GM21381 (cell line): ENCODE measurements around the gene POLR3K.
"Not testable (repeated sequence)": the region's sequence is repeated elsewhere in the genome, so short reads cannot be mapped to it uniquely, and the experiment has no call there.

ENCODE experiments used
- ATAC-seq: cut with Tn5 transposase; IDR thresholded peaks from one replicate; pipeline ENCODE4 v1.9.1; 2021; ENCODE audit warnings: mild to moderate bottlenecking, moderate library complexity; ENCODE audit not compliant: unreplicated experiment

POLR3K gene

DNA sequence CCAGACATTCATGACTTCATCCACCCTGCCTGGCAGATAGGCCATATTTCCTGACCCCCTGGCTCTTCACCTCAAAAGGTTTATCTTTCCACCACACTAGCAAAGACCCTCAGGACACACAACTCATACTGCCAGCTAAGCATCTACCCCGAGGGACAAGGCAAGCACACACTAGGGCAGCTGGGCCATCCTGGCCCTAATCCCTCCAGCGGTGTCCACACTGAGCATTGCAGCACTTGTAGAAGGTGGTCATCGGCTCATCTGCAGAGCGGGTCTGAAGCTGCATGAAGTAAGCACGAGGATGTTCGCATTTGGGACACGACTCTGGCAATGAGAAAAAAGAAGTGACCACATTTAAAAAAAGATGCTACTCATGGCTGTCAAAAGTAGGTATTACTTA is 6.2 kb downstream of the POLR3K start:
- no peak for ATAC-seq

DNA sequence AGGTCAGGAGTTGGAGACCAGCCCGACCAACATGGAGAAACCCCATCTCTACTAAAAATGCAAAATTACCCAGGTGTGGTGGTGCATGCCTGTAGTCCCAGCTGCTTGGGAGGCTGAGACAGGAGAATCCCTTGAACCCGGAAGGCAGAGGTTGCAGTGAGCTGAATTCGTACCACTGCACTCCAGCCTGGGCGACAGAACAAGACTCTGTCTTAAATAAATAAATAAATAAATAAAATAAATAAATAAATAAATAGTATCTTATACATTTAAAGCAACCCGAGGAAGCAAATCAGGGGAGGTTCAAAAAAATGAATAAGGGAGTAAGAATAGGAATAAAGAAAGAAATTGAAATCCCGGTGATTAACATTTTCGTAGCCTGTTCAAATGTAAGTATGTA is 6.9 kb downstream of the POLR3K start:
- not testable (repeated sequence) for ATAC-seq

DNA sequence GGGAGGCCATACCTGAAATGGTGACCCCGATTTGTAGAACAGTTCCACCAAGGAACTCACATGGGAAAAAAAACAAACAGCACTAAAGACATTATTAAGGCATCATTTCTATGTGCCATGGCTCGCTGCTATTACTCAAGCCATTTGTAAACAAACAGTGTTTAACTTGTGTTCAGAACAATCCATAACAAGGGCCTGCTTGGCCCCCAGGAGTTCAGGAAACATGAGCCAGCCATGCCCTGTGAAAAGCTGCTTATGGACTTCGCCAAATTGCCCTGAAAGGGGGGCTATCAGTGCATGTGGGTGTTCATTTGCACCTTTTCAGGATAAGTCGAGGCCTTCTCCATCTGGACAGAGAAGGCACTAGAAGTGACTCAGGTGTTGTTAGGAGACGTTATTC is 8.0 kb downstream of the POLR3K start:
- ATAC-seq, result no peak

DNA sequence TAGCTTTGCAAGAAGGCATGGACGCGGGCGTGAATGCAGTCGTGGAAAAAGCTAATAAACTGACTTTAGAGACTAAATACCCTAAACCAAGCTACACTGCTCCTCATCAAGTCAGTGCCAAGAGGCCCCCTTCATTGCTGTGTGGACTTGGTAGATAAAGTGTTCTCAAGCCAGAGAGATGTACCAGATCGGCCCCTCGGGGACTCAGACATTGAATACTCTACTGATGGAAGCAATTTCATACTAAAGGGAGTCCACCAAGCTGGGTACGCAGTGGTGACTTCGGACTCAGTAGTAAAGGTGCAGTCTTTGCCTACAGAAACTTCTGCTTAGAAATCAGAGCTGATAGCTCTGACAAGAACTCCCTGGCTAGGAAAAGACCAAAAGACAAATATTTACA is 8.8 kb downstream of the POLR3K start:
- ATAC-seq, result no peak

DNA sequence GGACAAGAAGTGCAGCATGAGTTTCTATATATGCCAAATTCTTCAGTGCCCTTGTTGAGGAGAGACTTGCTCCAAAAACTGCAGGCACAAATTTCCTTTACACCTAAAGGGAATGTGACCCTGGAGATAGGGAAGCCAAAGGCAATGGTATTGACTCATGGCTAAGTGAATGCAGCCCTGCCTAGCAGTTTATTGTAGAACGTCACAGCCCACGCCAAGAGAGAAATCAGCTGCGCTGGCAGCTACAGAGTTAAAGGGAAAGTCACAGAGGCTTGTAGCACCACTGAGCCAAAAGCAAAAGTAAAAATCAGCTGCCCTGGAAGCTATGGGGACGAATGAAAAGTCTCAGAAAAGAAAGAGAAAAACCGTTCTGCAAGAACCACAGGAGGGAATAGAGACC is 10.1 kb downstream of the POLR3K start:
- ATAC-seq, result no peak

DNA sequence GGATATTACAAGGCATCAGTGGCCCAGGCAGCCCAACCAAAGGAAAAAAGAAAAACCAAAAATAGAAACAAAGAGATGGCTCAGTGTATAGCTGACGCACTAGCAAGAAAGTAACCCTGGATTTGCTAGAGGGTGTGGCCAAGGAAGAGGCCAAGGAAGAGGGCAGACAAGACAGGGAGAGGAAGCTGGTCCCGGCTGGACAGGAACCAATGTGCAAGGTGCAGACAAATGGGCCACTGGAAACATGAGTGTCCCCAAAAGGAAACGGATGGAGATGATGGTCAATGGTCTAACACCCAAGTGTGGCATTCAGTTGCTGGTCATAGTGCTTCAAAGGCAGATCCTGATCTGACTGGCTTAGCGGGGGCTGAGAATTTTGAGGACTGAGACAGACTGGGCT is 10.7 kb downstream of the POLR3K start:
- no peak for ATAC-seq

DNA sequence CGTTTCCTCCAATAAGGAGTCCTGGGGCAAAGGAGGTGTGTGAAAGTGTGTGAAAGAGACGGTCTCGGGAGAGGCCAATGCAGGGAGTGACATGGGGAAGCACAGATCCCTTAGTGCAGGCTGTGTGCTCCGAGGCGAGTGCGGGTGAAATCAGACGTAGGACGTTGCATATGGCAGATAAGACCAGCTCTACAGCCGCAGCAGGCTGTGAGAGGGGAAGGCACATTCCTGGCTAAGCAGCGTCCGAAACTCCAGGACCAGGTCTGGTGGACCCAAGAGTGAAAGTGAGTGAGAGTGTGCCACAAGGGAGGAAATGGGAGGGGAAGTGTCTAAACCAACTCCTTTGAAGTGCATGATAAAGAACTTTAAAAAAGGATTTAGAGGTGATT is 11.3 kb downstream of the POLR3K start:
- ATAC-seq, result no peak

DNA sequence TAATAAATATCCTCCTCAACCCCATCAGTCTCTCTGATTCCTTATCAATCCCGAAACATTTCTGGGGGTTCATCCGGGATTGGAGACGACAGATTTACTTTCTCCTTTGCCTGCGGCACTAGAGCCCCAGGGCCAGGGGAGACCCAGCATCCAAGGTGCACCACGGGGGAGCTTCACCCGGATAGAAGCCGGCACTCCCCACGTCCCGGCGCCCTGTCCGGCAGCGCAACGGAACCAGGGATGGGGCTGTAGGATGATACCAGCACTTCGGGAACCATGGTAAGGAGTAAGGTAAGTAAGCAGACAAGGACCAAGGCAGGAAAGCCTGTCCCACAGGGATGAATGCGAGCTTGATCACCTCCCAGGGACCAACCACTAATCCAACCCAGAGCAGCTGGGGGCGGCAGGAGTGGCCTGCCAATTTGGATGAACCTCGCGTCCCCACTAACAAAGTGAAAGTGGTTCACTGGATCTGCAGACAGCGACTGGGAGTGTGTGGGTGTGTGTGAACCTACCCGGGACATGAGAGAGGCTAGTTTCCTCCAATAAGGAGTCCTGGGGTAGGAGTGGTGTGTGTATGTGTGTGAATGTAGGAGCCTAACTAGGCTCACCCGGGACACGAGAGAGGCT is 11.9 kb downstream of the POLR3K start:
- ATAC-seq, result no peak

DNA sequence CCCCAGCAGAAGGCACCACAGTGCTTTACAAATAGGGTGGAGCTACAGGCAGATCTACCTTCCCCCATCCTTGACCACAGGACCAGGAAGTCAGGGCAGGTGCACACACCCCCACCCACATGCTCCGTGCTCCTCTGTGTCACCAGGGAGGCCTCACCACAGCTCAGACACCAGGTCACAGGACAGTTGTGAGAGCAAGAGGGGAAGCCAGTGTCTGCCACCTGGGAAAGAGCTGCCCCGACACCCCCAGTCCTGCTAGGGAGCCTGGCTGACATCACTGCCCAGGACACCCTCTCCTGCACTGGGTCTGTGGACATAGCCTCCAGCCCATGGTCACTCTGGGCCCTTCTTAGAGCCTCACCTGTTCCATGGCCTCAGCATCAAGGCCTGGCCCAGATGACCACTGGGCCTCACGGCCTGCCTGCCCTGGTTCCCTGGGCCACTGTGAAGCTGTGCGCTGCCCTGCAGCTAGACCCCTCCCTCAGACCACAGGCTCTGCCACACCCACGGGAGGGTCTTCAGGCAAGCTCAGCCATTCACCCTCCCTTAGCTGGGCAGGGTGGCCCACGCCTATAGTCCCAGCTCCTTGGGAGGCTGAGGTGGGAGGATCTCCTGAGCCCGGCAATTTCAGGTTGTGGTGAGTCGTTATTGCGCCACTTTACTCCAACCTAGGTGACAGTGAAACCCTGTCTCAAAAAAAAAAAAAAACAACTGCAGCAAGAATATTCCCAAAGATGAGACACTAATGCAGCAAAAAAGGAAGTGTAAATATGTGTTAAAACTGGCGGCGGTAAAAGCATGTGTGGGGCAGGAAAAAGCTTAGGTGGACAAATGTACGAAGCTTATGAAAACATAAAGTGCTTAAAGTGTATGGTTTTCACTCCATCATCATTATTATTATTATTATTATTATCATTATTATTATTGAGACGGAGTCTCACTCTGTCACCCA is 14.2 kb downstream of the POLR3K start:
- ATAC-seq, result peak; percentile 68

DNA sequence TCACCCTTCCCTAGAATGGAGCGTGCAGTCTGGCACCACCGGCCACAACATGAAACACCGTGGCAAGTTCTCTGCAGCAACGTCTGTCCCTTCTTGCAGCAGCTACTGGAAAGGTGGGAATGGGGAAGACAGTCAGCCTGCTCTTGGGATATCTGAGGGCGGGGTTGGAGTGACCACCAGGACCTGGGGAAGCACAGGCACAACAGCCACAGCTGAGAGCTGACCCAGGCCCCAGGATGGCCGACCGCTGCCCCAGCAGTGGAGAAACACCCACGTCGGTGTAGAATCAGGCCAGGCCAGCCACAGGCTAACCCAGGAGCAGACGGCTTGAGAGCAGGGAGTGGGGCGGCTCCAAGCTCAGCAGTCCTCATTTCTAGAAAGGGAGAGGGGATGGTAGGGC is 15.2 kb downstream of the POLR3K start:
- not testable (repeated sequence) for ATAC-seq

DNA sequence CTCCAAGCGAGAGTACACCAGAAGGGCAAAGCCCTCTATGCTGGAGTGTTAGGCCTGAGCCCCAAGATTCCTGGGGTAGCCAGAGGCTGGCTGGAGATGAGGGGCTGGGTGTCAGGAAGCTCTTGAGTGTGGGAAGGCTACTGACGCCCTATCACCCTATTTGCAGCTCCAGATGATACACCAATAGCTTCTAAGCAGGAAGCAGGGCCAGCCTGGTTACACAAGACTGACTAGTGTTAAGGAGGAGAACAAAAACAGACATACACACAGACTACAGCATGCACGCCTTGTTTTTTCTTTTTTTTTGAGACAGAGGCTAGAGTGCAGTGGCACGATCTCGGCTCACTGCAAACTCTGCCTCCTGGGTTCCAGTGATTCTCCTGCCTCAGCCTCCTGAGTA is 15.9 kb downstream of the POLR3K start:
- no peak for ATAC-seq

DNA sequence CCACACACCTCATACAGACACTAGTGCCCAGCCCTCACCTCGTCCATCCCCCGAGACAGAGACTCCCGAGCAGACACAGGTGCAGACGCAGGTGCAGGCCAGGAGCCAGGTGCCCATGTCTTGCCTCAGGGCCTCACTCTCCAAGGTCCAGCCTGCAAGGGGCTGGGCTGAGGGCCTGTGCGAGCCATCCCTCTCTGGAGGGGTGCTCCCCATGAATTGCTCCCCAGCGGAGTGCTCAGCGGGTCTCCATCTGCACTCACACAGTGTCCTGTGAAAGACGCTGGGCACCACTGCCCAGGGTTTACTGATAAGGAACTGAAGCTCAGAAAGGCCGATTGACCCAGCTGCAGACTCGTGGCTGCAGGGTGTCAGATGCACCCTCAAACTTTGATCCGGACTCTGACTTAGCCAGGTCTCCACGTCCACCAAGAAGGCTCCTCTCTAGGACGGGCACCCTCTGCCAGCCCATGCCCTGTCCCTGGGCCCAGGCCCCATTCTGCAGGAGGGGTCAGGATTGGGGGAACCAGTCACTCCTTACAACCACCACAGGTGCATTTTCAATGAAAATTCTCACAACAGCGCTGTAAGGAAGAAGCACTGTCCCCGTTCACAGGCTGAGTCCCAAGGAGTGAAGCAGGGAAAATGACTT is 16.9 kb downstream of the POLR3K start:
- ATAC-seq, result no peak

DNA sequence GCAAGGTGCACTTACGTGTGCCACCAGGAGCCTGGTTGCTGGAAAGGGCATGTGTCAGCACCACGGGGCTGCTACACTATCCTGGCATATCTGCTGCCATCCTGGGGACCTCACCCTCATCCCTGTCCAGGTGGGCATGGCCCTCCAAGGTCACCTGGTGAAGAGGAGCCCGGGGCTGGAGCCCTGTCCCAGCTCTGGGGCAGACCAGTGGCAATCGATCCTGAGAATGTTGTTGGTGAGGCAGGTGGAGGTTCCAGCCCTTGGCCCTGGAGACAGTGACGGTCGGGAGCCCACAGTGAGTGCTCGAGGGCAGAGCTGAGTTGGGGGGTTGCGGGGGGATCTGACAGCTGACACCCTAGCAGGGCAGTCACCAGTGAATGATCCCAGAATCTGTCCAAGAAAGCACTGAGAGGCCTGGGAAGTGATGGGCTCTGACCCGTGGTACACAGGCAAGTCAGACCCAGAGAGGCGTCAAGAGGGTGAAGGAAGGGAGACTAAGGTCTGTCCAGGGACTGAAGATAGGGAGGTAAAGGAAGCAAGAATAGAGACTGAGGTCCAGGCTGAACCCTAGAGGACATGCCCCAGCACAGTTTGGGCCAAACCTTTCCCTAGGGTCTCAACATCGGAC is 17.6 kb downstream of the POLR3K start:
- no peak for ATAC-seq

DNA sequence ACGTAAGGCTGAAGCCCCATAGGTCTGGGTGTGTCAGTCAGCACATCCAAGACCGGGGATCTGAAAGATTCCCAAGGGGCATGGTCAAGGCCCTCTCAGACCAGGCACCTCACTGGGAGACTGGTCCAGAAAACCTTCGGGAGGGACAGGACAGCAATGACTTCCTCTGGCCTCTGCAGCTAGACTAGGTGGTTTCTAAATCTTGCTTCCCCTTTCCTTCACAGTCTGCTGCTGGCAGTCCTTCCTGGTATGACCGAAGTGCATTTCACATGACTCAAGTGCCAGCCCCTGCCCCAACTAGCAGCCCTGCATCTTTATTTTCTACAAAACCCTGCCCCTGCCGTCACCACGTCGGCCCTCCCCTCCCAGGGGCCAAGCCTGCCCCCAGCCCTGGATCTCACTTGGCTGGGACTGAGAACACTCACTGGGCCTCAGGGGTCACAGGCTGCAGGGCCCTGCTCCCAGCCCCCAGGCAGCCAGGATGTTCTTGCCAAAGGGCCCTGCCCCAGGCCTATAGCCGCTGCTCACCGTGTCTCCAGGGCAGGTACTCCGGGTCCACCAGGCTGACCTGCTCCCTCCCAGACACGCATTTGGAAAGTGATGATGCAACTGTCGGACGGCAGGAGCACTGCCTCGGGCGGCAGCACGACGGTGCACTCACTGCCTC is 18.3 kb downstream of the POLR3K start:
- no peak for ATAC-seq

DNA sequence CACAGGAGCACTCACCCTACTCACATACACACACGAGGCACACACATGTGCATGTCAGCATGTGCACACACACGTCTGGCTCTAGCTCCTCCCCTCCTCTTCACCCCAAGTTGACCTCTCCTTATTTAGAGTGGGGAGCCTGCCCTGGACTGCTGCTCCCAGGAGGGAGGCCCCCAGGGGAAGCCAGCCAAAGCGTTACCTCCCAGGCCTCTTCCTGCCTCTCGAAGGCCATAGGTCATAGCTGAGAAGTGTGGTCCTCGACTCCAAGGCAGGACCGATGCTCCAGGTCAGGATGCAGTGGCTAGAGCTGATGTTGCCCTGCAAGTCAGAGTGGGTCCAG is 18.8 kb downstream of the POLR3K start:
- ATAC-seq, result no peak

DNA sequence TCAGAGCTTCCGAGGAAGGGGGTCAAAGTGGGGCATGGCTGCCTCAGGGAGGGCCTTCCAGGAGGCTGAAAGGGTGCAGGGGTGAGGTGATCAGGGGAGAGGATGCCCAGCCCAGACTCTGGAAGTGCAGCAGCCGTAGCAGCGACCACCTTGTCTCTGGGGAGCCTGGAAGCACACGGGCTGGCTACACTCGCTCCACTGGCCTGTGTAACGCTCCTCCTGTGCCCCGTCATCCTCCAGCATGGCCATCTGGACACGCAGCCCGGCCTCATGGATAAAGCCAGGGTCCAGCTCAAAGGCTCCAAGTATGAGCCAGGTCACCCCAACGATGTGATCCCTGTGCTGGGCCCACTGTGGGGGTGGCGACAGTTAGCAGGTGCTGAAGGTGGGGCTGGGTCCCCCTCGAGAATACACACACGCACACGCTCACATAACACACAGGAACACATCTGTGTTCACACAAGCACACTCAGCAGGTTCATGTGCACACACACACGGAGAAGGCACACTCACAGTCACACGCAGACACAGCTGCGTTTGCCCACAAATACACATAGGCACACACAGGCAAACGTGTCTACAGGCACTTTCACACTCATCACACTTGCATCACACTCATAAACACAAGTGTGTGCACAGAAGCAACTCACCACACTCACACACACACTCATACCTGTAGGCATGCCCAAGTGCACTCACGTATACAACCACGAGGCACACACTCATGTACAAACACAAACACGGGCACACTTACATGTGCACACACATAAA is 19.3 kb downstream of the POLR3K start:
- no peak for ATAC-seq

DNA sequence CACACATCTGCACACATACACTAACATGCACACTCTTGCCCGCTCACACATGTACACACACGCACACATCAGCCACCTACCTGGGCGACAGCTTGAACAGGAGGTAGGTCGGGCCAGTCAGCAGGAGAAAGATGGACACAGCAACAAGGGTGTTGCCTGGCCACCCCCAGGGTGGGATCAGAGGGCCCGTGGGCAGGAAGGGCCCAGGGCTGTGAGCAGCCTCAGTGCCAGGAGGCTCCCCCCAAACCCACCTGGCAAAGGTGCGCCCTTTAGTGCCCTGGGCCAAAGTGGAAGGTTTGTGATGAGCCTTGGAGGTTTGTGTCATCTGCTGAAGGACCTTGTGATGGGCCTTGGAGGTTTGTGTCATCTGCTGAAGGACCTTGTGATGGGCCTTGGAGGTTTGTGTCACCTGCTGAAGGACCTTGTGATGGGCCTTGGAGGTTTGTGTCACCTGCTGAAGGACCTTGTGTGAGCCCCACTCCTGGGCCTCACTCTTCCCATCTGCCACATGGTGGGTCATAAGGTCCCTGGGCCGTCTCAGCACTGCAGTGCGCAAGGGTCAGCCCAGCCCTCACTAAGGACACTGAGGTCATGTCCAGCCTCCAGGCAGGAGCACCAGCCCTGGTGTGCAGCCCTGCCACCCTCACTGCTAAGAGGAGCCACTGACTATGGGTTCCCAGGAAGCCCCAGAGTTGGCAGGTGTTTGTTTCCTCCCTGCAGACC is 20.1 kb downstream of the POLR3K start:
- ATAC-seq, result not testable (repeated sequence)

DNA sequence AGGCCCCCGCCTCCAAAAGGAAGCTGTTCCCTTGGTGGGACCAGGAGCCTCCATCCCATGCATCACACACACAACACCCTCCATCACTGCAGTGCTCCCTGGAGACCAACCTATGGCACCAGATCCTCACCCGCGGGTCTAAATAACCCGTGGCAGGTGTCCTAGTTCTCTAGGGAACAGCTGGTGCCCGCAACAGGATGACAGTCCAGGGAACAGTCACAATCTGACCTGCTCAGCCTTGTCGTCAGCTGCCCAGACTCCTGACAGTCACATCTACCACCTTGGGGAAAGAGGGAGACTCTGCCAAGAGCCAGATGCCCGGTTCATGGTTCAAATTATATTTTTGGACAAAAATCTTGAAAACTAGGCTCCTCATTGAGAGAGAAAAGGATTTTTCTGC is 22.8 kb downstream of the POLR3K start:
- ATAC-seq, result not testable (repeated sequence)

DNA sequence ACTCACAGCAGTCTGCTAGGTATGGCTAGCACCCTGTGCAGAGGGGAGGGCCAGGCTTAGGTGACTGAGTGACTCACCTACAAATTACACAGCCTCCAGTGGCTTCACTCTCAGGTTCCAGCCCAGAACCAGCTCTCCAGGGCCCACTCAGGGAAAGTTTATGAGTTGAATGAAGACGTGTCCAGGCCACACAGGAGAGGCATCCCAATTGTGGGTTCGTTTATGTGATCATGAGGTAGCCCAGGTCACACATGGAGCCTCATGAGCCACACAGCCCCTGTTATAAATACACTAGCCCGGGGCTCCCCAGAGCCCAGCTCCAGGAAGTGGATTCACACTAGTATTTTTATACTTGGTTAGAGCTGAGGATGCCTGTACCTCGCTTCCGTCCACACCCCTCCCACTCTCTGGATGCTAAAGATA is 27.5 kb downstream of the POLR3K start:
- ATAC-seq, result not testable (repeated sequence)

DNA sequence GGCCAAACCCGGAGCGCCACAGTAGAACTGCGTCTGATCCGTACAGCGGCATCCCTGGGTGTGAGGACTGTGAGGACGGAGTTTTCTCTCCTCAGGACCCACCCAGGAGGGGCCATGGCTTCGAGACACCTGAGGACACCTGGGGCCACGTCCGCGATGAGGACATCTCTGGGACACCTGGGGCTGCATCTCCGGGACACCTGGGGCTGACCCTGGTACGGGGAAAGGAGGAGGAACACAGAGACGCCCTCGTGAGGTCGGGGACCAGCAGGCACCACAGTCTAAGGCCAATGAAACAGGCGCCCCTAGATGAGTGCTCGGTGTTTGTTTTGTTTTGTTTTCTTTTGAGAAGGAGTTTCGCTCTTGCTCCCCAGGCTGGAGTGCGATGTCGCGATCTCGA is 29.3 kb downstream of the POLR3K start:
- ATAC-seq, result not testable (repeated sequence)
